ENCODE measurements around the gene RNF169.

RNF169 gene

GRCh38 chr11:74773476-74773875 lies 24.8 kb downstream of the RNF169 start:
- CTCF ChIA-PET: interaction anchor here (0.7 to 2.6 kb wide), 7 partner anchors 10 to 48 kb away, joined by 3 to 7 read pairs (median 4); no protein-coding TSS in a partner anchor
- no peak for DNase-seq (ENCODE audit: extremely low spot score)
- POLR2A ChIA-PET: no interaction called here
- no peak for TF ChIP-seq CTCF (IDR thresholded peaks at IDR 0.05; ENCODE audit: control extremely low read depth, extremely low read depth, low read depth, missing control alignments)

GRCh38 chr11:74775762-74776161 lies 27.1 kb downstream of the RNF169 start:
- TF ChIP-seq CTCF (IDR thresholded peaks at IDR 0.05; ENCODE audit: control extremely low read depth, extremely low read depth, low read depth, missing control alignments): no peak
- CTCF ChIA-PET: interaction anchor here (0.9 kb wide), 1 partner anchor 16 kb away, joined by 4 read pairs; no protein-coding TSS in a partner anchor
- POLR2A ChIA-PET: no interaction called here
- DNase-seq (ENCODE audit: extremely low spot score): no peak

GRCh38 chr11:74776546-74776945 lies 27.9 kb downstream of the RNF169 start:
- CTCF ChIA-PET: no interaction called here
- no peak for DNase-seq (ENCODE audit: extremely low spot score)
- no peak for TF ChIP-seq CTCF (IDR thresholded peaks at IDR 0.05; ENCODE audit: control extremely low read depth, extremely low read depth, low read depth, missing control alignments)
- POLR2A ChIA-PET: no interaction called here

GRCh38 chr11:74777038-74777437 lies 28.4 kb downstream of the RNF169 start:
- CTCF ChIA-PET: no interaction called here

GRCh38 chr11:74777877-74778276 lies 29.2 kb downstream of the RNF169 start:
- DNase-seq (ENCODE audit: extremely low spot score): no peak
- CTCF ChIA-PET: interaction anchor here (0.8 to 1.0 kb wide), 3 partner anchors 14 to 62 kb away, joined by 3 to 8 read pairs (median 3); no protein-coding TSS in a partner anchor
- no peak for TF ChIP-seq CTCF (IDR thresholded peaks at IDR 0.05; ENCODE audit: control extremely low read depth, extremely low read depth, low read depth, missing control alignments)
- POLR2A ChIA-PET: no interaction called here

More at GRCh38 chr11:74777038-74777437, 28.4 kb downstream of the RNF169 start:
- no peak for TF ChIP-seq CTCF (IDR thresholded peaks at IDR 0.05; ENCODE audit: control extremely low read depth, extremely low read depth, low read depth, missing control alignments)
- no peak for DNase-seq (ENCODE audit: extremely low spot score)
- POLR2A ChIA-PET: no interaction called here

- POLR2A ChIA-PET: no interaction called here
- no peak for TF ChIP-seq CTCF (IDR thresholded peaks at IDR 0.05; ENCODE audit: control extremely low read depth, extremely low read depth, low read depth, missing control alignments)
- no peak for DNase-seq (ENCODE audit: extremely low spot score)
- CTCF ChIA-PET: interaction anchor here (0.8 to 1.0 kb wide), 3 partner anchors 13 to 61 kb away, joined by 3 to 8 read pairs (median 3); no protein-coding TSS in a partner anchor
Measured at GRCh38 chr11:74778581-74778980, 29.9 kb downstream of the RNF169 start.

All from GM10248 (cell line).